SK-N-SH (cell line): ENCODE data around the gene PAPOLA.

Experiments
- CHD2 ChIP-seq: fragments of 150-350 bp; IDR thresholded peaks from 2 replicates; pipeline ENCODE4 v1.6.1; 2018; ENCODE audit warnings: low read length; ENCODE audit not compliant: partially characterized antibody
- POLR2AphosphoS5 ChIP-seq: IDR thresholded peaks from 2 replicates; pipeline ENCODE4 v1.6.1; 2012; ENCODE audit warnings: low read depth, low read length
- RAD21 ChIP-seq: IDR thresholded peaks from 2 replicates; pipeline ENCODE4 v1.6.1; 2012; ENCODE audit warnings: mild to moderate bottlenecking, low read length
- SIN3A ChIP-seq: IDR thresholded peaks from 2 replicates; pipeline ENCODE4 v1.6.1; 2012; ENCODE audit warnings: low read depth, mild to moderate bottlenecking, low read length, moderate library complexity, borderline replicate concordance
- TCF12 ChIP-seq: IDR thresholded peaks from 2 replicates; pipeline ENCODE4 v1.4.0; 2012
- YY1 ChIP-seq: IDR thresholded peaks from 2 replicates; pipeline ENCODE4 v1.4.0; 2012; ENCODE audit warnings: low read depth, mild to moderate bottlenecking
- TF ChIP-seq, protein P1 (sequence below): fragments of 200-600 bp; sonication (generic); IDR thresholded peaks from 2 replicates; pipeline ENCODE4 v1.6.1; 2017; ENCODE audit warnings: antibody characterized with exemption, mild to moderate bottlenecking, moderate library complexity

DNA sequence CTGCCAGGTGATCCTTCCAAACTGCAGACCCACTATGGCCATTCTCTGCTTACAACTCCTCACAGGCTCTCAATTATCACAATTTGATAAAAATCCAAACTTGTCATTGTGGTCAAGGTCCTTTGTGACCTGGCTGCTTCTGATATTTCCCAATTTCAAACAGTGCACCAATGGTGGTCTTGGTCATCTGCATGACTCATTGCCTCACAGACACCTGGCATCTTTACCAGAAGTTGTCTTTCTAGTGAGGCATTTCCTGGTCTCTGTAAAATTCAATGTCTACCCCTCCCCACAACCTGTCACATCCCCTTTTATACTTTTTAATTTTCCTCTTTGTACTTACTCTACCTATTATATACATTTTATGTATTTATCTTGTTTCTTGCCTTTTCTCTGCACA, 17.8 kb upstream of the PAPOLA start:
- TF ChIP-seq, protein P1, sequence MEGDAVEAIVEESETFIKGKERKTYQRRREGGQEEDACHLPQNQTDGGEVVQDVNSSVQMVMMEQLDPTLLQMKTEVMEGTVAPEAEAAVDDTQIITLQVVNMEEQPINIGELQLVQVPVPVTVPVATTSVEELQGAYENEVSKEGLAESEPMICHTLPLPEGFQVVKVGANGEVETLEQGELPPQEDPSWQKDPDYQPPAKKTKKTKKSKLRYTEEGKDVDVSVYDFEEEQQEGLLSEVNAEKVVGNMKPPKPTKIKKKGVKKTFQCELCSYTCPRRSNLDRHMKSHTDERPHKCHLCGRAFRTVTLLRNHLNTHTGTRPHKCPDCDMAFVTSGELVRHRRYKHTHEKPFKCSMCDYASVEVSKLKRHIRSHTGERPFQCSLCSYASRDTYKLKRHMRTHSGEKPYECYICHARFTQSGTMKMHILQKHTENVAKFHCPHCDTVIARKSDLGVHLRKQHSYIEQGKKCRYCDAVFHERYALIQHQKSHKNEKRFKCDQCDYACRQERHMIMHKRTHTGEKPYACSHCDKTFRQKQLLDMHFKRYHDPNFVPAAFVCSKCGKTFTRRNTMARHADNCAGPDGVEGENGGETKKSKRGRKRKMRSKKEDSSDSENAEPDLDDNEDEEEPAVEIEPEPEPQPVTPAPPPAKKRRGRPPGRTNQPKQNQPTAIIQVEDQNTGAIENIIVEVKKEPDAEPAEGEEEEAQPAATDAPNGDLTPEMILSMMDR = no peak
- TF ChIP-seq TCF12 = no peak
- TF ChIP-seq CHD2 = no peak
- no peak for TF ChIP-seq POLR2AphosphoS5
- TF ChIP-seq YY1 = no peak
- no peak for TF ChIP-seq RAD21
- TF ChIP-seq SIN3A = no peak
